ENCODE measurements around the gene EYS. TPM values are rescaled to one million over a fixed set of nuclear protein-coding genes. Genes with fewer than 3 reads are reported as not detected.

Gene EYS
- total RNA-seq, 6 experiments from 2014 or later = 0.54 to 2.3 (median 0.74) TPM; not detected in 1

GRCh38 chr6:64777941-64778785 lies 928.9 kb downstream of the EYS start:
- H3K4me3 ChIP-seq = no peak overlapping the region
- H3K4me1 ChIP-seq = no peaks in the 10 kb centered on the region
- no peak overlapping the region for H3K27ac ChIP-seq
- no peak for ATAC-seq
- no peak for DNase-seq
- no peaks in the 10 kb centered on the region for H3K36me3 ChIP-seq
- no peaks in the 10 kb centered on the region for H3K27me3 ChIP-seq
- intact Hi-C loops (cut with DNase I) = no loop called here
- TF ChIP-seq CTCF (IDR thresholded peaks at IDR 0.05) (no peak), POLR2A (IDR thresholded peaks at IDR 0.05) (no peak)
- no peaks in the 10 kb centered on the region for H3K9me3 ChIP-seq
- 32% methylated on average over 3 of the region's 3 CpGs for WGBS (ENCODE audit: insufficient coverage, low coverage, low lambda C conversion rate, missing lambda C conversion rate)

DNA sequence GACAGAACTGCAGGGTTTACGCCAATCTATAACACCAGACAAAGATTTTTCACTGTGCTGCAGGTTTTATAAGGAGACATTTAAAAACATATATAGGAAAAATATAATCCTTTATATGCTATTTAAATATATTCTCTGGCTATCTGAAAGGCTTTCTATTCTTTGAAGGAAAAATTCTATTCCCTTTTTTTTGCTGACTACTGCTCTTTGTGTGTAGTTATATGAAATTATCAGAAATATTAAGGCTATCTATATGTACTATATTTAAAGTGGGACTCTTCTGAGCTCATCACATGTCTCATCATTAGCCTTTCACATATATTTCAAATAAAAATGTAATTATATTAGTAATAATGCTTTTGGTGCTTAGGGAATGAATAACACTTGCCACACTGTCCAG lies 930.7 kb downstream of the EYS start:
- ATAC-seq (no peak), DNase-seq (no peak)
- Histone ChIP-seq H3K27ac (no peak overlapping the region), H3K4me3 (no peak overlapping the region), H3K4me1 (no peaks in the 10 kb centered on the region), H3K9me3 (no peaks in the 10 kb centered on the region), H3K36me3 (no peaks in the 10 kb centered on the region), H3K27me3 (no peaks in the 10 kb centered on the region)
- TF ChIP-seq CTCF (IDR thresholded peaks at IDR 0.05) = no peak
- no peak for TF ChIP-seq POLR2A (IDR thresholded peaks at IDR 0.05)
- intact Hi-C loops (cut with DNase I) = no loop called here
- 70% methylated on average over 1 of the region's 1 CpG for WGBS (ENCODE audit: insufficient coverage, low coverage, low lambda C conversion rate, missing lambda C conversion rate)

- Histone ChIP-seq H3K27ac (no peak overlapping the region), H3K27me3 (no peaks in the 10 kb centered on the region), H3K36me3 (no peaks in the 10 kb centered on the region), H3K4me1 (no peaks in the 10 kb centered on the region), H3K4me3 (no peak overlapping the region), H3K9me3 (no peaks in the 10 kb centered on the region)
- ATAC-seq (no peak), DNase-seq (no peak)
- WGBS (ENCODE audit: insufficient coverage, low coverage, low lambda C conversion rate, missing lambda C conversion rate) = 12% methylated on average over 4 of the region's 4 CpGs
- intact Hi-C loops (cut with DNase I) = no loop called here
- no peak for TF ChIP-seq CTCF (IDR thresholded peaks at IDR 0.05)
- no peak for TF ChIP-seq POLR2A (IDR thresholded peaks at IDR 0.05)
Measured at GRCh38 chr6:64774881-64775280, 932.1 kb downstream of the EYS start.

DNA sequence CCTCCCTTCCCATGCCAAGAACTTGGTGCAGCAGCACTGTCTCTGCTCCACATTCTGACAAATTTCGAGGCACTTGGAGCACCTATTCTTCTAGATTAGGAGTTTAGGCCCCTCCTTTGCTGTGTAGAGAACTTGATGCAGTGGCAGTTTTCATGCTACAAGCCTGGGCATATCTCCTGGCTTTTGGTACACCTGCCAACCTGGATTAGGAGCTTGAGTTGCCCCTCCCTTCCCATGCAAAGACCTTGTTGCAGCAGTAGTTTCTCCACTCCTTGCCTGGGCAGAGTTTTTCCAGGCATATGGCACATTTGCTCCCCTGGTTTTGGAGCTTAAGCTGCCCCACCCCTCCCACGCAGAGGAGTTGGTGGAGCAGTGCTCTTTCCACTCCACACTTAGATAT lies 956.1 kb downstream of the EYS start:
- Histone ChIP-seq H3K27me3 (no peaks in the 10 kb centered on the region), H3K27ac (no peak overlapping the region), H3K4me1 (no peaks in the 10 kb centered on the region), H3K36me3 (no peaks in the 10 kb centered on the region), H3K9me3 (no peaks in the 10 kb centered on the region), H3K4me3 (no peak overlapping the region)
- 50% methylated on average over 2 of the region's 2 CpGs for WGBS (ENCODE audit: insufficient coverage, low coverage, low lambda C conversion rate, missing lambda C conversion rate)
- intact Hi-C loops (cut with DNase I) = no loop called here
- ATAC-seq = no peak
- TF ChIP-seq CTCF (IDR thresholded peaks at IDR 0.05) (no peak), POLR2A (IDR thresholded peaks at IDR 0.05) (no peak)
- no peak for DNase-seq
